Suprapubic skin (tissue), 4 donors: ENCODE measurements around the gene HSD17B4.

Experiments
- CTCF ChIP-seq, 2 donors: fragments of 200-600 bp in 1 of 2; fragments of 450-650 bp in 1 of 2; sonication (generic) in 1 of 2; IDR thresholded peaks; one replicate each; pipeline ENCODE4 v1.5.1; 2016 to 2019; ENCODE audit warnings: antibody characterized with exemption in 2 of 2, mild to moderate bottlenecking in 1 of 2, moderate library complexity in 1 of 2
- EP300 ChIP-seq: sonication (generic); formaldehyde crosslinking; IDR thresholded peaks from one replicate; pipeline ENCODE4 v1.6.1; 2017; ENCODE audit warnings: antibody characterized with exemption
- POLR2A ChIP-seq, 2 donors: fragments of 450-650 bp; IDR thresholded peaks; one replicate each; pipeline ENCODE4 v1.6.1; 2017; ENCODE audit warnings: antibody characterized with exemption in 2 of 2, mild to moderate bottlenecking in 2 of 2, moderate library complexity in 2 of 2
- POLR2AphosphoS5 ChIP-seq, 3 donors: sonication (generic); formaldehyde crosslinking; IDR thresholded peaks; one replicate each; pipeline ENCODE4 v1.6.1; 2017; ENCODE audit warnings: antibody characterized with exemption in 3 of 3

GRCh38 chr5:119454171-119454570, 1.9 kb downstream of the HSD17B4 start:
- TF ChIP-seq CTCF (IDR thresholded peaks at IDR 0.05): no peak
- TF ChIP-seq POLR2A (IDR thresholded peaks at IDR 0.05): no peak
- no peak for TF ChIP-seq POLR2AphosphoS5 (IDR thresholded peaks at IDR 0.05)
- no peak for TF ChIP-seq EP300
